HepG2 (cell line): ENCODE measurements around the gene LARP1. TPM values are rescaled to one million over a fixed set of nuclear protein-coding genes. Genes with fewer than 3 reads are reported as not detected.
A peak's percentile ranks its signal among the peaks of the same experiment; 100 is the strongest.

Experiments
- MYC ChIP-seq: sonication (generic); formaldehyde crosslinking; IDR thresholded peaks from 2 replicates; pipeline ENCODE4 v1.9.0; 2021; ENCODE audit warnings: missing genetic modification reagents, borderline replicate concordance
- NCOR1 ChIP-seq: fragments of 200-600 bp; sonication (generic); IDR thresholded peaks from 2 replicates; pipeline ENCODE4 v1.7.0; 2017; ENCODE audit warnings: antibody characterized with exemption, low read length, borderline replicate concordance
- NFKBIZ ChIP-seq: IDR thresholded peaks from 2 replicates; pipeline ENCODE4 v1.6.1; 2018; ENCODE audit warnings: missing genetic modification reagents, missing compliant biosample characterization
- NR2F6 ChIP-seq, 2 experiments: IDR thresholded peaks; 2 replicates each; pipeline ENCODE4 v1.6.1; 2016; ENCODE audit warnings: antibody characterized with exemption in 1 of 2, mild to moderate bottlenecking in 1 of 2
- RORA ChIP-seq: sonication (generic); formaldehyde crosslinking; IDR thresholded peaks from 2 replicates; pipeline ENCODE4 v1.5.0; 2020; ENCODE audit warnings: mild to moderate bottlenecking, missing genetic modification reagents, moderate library complexity
- SATB2 ChIP-seq: sonication (generic); formaldehyde crosslinking; IDR thresholded peaks from 2 replicates; pipeline ENCODE4 v1.5.0; 2020; ENCODE audit warnings: missing genetic modification reagents
- SCMH1 ChIP-seq: sonication (generic); formaldehyde crosslinking; IDR thresholded peaks from 2 replicates; pipeline ENCODE4 v1.9.0; 2021; ENCODE audit warnings: missing genetic modification reagents, mild to moderate bottlenecking, borderline replicate concordance
- SOX5 ChIP-seq: IDR thresholded peaks from 2 replicates; pipeline ENCODE4 v1.6.1; 2016; ENCODE audit warnings: borderline replicate concordance
- STAT5B ChIP-seq: sonication (generic); formaldehyde crosslinking; IDR thresholded peaks from 2 replicates; pipeline ENCODE4 v1.4.0; 2020; ENCODE audit warnings: missing genetic modification reagents
- THRA ChIP-seq: sonication (generic); formaldehyde crosslinking; IDR thresholded peaks from 2 replicates; pipeline ENCODE4 v1.4.0; 2020; ENCODE audit warnings: missing genetic modification reagents, borderline replicate concordance
- XRCC5 ChIP-seq: fragments of 200-400 bp; formaldehyde crosslinking; optimal IDR thresholded peaks from 2 replicates; pipeline ENCODE3; 2017; ENCODE audit warnings: mild to moderate bottlenecking, low read length
- ZNF274 ChIP-seq: sonication (generic); formaldehyde crosslinking; IDR thresholded peaks from 2 replicates; pipeline ENCODE4 v1.5.1; 2020; ENCODE audit warnings: mild to moderate bottlenecking, missing genetic modification reagents
- ZNF329 ChIP-seq: sonication (generic); formaldehyde crosslinking; IDR thresholded peaks from 2 replicates; pipeline ENCODE4 v1.9.0; 2021; ENCODE audit warnings: low read depth, mild to moderate bottlenecking, missing genetic modification reagents
- ZNF446 ChIP-seq: sonication (generic); formaldehyde crosslinking; IDR thresholded peaks from 2 replicates; pipeline ENCODE4 v1.5.0; 2020; ENCODE audit warnings: mild to moderate bottlenecking, missing genetic modification reagents
- ZNF7 ChIP-seq: IDR thresholded peaks from 2 replicates; pipeline ENCODE4 v1.6.1; 2016; ENCODE audit warnings: missing biosample characterization, missing genetic modification reagents
- ZNF777 ChIP-seq: sonication (generic); formaldehyde crosslinking; IDR thresholded peaks from 2 replicates; pipeline ENCODE4 v1.4.0; 2020; ENCODE audit warnings: missing genetic modification reagents
- polyA plus RNA-seq, 8 experiments: library from polyadenylated mRNA; depleted of rRNA in 3 of 8; stranded (reverse) in 7 of 8; unstranded in 1 of 8; fragments of >200 nt; fragmentation: Illumina TruSeq in 4 of 8; extraction: Trizol in 4 of 8; gene quantifications; 2 replicates each; pipeline versions ENCODE4 v1.2.1 to v1.2.3, GENCODE V29; 2011 to 2016; ENCODE audit warnings: low read depth in 4 of 8, missing spikeins in 1 of 8, mixed read lengths in 1 of 8; ENCODE audit not compliant: insufficient read depth in 1 of 8
- total RNA-seq, 5 experiments: library from RNA; depleted of rRNA; stranded (reverse); fragments of >200 nt; fragmentation: Illumina TruSeq; extraction: Trizol; gene quantifications; 2 replicates each; pipeline ENCODE4 v1.2.3, GENCODE V29; 2016; ENCODE audit warnings: low read depth in 1 of 5
- TF ChIP-seq, protein P1 (sequence below): sonication (generic); formaldehyde crosslinking; IDR thresholded peaks from 2 replicates; pipeline ENCODE4 v1.4.0; 2020; ENCODE audit warnings: mild to moderate bottlenecking, low read depth, missing genetic modification reagents
- TF ChIP-seq, protein P2 (sequence below): fragments of 450-650 bp; IDR thresholded peaks from 2 replicates; pipeline ENCODE4 v1.6.1; 2017; ENCODE audit warnings: mild to moderate bottlenecking
- TF ChIP-seq, protein P3 (sequence below): sonication (generic); formaldehyde crosslinking; IDR thresholded peaks from 2 replicates; pipeline ENCODE4 v1.5.0; 2020; ENCODE audit warnings: missing genetic modification reagents
- TF ChIP-seq, protein P4 (sequence below): sonication (generic); formaldehyde crosslinking; IDR thresholded peaks from 2 replicates; pipeline ENCODE4 v1.4.0; 2020; ENCODE audit warnings: missing genetic modification reagents, low read depth, mild to moderate bottlenecking, borderline replicate concordance

Gene LARP1
- total and polyA plus RNA-seq, 2 of the 13 experiments (the other 11 are each of a cell fraction or from before 2014, with no cell fraction given) = 45.2 to 61.4 TPM

DNA sequence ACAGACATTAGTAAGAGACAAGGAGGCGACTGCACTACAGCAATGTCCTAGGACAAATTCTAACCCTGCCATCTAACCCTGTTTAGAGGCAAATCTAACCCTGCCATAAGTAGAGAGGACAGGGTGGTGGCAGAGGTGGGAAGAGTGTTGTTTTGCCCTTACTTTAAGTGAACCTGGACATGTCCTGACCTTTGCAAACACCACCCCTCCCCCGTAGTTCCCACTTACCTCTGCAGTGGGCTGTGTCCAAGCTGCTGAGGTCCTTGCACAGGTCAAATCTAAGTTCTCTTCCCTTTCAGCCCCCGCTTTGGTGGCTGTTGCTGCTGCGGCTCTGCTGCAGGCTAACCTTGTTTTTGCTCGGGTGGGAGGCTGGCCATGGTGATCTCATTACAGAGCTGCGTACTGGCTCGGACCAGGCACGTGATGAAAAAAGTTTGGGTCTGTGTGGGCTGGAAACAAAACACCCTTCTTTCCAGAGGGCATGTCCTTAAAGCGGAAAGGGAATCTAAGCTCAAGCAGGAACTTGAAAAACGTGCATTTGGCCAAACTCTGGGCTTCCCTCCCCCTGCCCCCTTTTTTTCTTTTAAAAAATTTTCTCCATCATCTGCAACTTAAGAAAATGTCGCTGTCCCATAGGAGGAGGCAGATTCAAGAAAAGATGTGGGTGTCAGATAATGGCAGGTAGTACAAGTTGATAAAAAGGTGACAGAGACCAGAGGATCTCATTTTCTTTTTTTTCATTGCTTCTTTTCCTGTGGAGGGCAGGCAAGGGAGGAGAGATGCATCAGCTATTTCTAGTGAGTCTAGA lies 95.3 kb downstream of the LARP1 start, which contains the start of gene FAXDC2 (continued):
- TF ChIP-seq ZNF329 (CRISPR knock-in tag) (peak; percentile 49; the same call in 1 of the 2 replicates), XRCC5 (peak; percentile 18), ZNF7 (CRISPR knock-in tag) (no peak), THRA (peak; percentile 82; the same call in 1 of the 2 replicates), SCMH1 (CRISPR knock-in tag) (no peak), NR2F6 (IDR thresholded peaks at IDR 0.05) (0 out of 2 replicates have a peak, but pooled peaks have one; percentile 20), NR2F6 (CRISPR knock-in tag; IDR thresholded peaks at IDR 0.05) (peak; percentile 55), MYC (CRISPR knock-in tag) (peak; percentile 27; the same call in 1 of the 2 replicates), RORA (CRISPR knock-in tag) (no peak), ZNF446 (CRISPR knock-in tag) (no peak), ZNF274 (CRISPR knock-in tag) (0 out of 2 replicates have a peak, but pooled peaks have one; percentile 22), NCOR1 (no peak), SATB2 (CRISPR knock-in tag) (no peak), SOX5 (CRISPR knock-in tag) (peak; percentile 45; the same call in 1 of the 2 replicates), NFKBIZ (CRISPR knock-in tag) (no peak), STAT5B (CRISPR knock-in tag) (no peak), ZNF777 (CRISPR knock-in tag) (no peak)
- TF ChIP-seq, protein P1, sequence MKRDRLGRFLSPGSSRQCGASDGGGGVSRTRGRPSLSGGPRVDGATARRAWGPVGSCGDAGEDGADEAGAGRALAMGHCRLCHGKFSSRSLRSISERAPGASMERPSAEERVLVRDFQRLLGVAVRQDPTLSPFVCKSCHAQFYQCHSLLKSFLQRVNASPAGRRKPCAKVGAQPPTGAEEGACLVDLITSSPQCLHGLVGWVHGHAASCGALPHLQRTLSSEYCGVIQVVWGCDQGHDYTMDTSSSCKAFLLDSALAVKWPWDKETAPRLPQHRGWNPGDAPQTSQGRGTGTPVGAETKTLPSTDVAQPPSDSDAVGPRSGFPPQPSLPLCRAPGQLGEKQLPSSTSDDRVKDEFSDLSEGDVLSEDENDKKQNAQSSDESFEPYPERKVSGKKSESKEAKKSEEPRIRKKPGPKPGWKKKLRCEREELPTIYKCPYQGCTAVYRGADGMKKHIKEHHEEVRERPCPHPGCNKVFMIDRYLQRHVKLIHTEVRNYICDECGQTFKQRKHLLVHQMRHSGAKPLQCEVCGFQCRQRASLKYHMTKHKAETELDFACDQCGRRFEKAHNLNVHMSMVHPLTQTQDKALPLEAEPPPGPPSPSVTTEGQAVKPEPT (CRISPR knock-in tag) = no peak
- TF ChIP-seq, protein P2, sequence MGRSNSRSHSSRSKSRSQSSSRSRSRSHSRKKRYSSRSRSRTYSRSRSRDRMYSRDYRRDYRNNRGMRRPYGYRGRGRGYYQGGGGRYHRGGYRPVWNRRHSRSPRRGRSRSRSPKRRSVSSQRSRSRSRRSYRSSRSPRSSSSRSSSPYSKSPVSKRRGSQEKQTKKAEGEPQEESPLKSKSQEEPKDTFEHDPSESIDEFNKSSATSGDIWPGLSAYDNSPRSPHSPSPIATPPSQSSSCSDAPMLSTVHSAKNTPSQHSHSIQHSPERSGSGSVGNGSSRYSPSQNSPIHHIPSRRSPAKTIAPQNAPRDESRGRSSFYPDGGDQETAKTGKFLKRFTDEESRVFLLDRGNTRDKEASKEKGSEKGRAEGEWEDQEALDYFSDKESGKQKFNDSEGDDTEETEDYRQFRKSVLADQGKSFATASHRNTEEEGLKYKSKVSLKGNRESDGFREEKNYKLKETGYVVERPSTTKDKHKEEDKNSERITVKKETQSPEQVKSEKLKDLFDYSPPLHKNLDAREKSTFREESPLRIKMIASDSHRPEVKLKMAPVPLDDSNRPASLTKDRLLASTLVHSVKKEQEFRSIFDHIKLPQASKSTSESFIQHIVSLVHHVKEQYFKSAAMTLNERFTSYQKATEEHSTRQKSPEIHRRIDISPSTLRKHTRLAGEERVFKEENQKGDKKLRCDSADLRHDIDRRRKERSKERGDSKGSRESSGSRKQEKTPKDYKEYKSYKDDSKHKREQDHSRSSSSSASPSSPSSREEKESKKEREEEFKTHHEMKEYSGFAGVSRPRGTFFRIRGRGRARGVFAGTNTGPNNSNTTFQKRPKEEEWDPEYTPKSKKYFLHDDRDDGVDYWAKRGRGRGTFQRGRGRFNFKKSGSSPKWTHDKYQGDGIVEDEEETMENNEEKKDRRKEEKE = no peak
- TF ChIP-seq, protein P3, sequence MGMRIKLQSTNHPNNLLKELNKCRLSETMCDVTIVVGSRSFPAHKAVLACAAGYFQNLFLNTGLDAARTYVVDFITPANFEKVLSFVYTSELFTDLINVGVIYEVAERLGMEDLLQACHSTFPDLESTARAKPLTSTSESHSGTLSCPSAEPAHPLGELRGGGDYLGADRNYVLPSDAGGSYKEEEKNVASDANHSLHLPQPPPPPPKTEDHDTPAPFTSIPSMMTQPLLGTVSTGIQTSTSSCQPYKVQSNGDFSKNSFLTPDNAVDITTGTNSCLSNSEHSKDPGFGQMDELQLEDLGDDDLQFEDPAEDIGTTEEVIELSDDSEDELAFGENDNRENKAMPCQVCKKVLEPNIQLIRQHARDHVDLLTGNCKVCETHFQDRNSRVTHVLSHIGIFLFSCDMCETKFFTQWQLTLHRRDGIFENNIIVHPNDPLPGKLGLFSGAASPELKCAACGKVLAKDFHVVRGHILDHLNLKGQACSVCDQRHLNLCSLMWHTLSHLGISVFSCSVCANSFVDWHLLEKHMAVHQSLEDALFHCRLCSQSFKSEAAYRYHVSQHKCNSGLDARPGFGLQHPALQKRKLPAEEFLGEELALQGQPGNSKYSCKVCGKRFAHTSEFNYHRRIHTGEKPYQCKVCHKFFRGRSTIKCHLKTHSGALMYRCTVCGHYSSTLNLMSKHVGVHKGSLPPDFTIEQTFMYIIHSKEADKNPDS (CRISPR knock-in tag) = no peak
- TF ChIP-seq, protein P4, sequence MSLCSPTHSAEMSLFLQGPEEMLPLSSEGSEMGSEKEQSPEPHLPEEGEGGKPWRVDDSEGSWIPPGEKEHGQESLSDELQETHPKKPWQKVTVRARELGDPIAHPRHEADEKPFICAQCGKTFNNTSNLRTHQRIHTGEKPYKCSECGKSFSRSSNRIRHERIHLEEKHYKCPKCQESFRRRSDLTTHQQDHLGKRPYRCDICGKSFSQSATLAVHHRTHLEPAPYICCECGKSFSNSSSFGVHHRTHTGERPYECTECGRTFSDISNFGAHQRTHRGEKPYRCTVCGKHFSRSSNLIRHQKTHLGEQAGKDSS = 0 out of 2 replicates have a peak, but pooled peaks have one; percentile 28
